Spleen (tissue), 7 donors: Measurements from ENCODE around the gene KIAA1586.

Experiments
- POLR2A ChIP-seq, 3 donors: fragments of 450-650 bp; IDR thresholded peaks; one replicate each; pipeline ENCODE4 v1.5.1; 2017; ENCODE audit warnings: antibody characterized with exemption in 3 of 3, mild to moderate bottlenecking in 1 of 3
- POLR2AphosphoS5 ChIP-seq, 3 donors: sonication (generic); formaldehyde crosslinking; IDR thresholded peaks; one replicate each; pipeline ENCODE4 v1.5.1; 2017; ENCODE audit warnings: antibody characterized with exemption in 3 of 3
- TF ChIP-seq, protein P1 (sequence below), 11 experiments: fragments of 200-600 bp in 7 of 11; fragments of 450-650 bp in 4 of 11; sonication (generic) in 4 of 11; IDR thresholded peaks in 8 of 11; conservative IDR thresholded peaks in 3 of 11; 1 replicate in 7 of 11; 2 replicates in 4 of 11; pipeline versions ENCODE4 v1.4.0 to v1.8.0; 2016 to 2021; ENCODE audit warnings: antibody characterized with exemption in 11 of 11, inconsistent platforms in 4 of 11, mild to moderate bottlenecking in 1 of 11
- donor health status: DM: no; HTN: no; CAD: no; lungs with moderate emphysema.
- donor health status: DM: no; HTN: no; CAD: no.
- donor health status: DM: no; HTN: no; CAD: no.

DNA sequence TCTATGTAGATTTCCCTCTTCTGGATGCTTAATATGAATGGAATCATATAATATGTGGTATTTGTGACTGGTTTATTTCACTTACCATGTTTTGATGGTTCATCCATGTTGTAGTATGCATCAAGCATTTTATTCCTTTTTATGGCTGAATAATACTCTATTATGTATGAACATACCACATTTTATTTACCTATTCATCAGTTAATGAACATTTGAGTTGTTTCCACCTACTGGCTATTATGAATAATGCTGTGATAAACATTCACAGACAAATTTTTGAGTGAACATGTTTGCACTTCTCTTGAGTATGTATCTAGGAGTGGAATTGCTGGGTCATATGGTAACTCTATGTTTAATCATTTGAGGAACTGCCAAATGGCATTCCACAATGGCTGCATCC, 28.6 kb downstream of the KIAA1586 start:
- TF ChIP-seq POLR2A (IDR thresholded peaks at IDR 0.05) (no peak), POLR2AphosphoS5 (IDR thresholded peaks at IDR 0.05) (no peak)
- TF ChIP-seq, protein P1, sequence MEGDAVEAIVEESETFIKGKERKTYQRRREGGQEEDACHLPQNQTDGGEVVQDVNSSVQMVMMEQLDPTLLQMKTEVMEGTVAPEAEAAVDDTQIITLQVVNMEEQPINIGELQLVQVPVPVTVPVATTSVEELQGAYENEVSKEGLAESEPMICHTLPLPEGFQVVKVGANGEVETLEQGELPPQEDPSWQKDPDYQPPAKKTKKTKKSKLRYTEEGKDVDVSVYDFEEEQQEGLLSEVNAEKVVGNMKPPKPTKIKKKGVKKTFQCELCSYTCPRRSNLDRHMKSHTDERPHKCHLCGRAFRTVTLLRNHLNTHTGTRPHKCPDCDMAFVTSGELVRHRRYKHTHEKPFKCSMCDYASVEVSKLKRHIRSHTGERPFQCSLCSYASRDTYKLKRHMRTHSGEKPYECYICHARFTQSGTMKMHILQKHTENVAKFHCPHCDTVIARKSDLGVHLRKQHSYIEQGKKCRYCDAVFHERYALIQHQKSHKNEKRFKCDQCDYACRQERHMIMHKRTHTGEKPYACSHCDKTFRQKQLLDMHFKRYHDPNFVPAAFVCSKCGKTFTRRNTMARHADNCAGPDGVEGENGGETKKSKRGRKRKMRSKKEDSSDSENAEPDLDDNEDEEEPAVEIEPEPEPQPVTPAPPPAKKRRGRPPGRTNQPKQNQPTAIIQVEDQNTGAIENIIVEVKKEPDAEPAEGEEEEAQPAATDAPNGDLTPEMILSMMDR (IDR thresholded peaks at IDR 0.05 in 8 of 11, conservative IDR thresholded peaks at IDR 0.05 in 3 of 11): no peak
